Retinal pigment epithelial cell (primary cell): Measurements from ENCODE around the gene OR51G2.

Experiments
- DNase-seq: peaks from one replicate; pipeline ENCODE4 v3.0.0-alpha.2; 2010; ENCODE audit warnings: low read depth
- H3K4me3 ChIP-seq: 2 replicates; pipeline ENCODE4 v1.5.1; 2011; ENCODE audit warnings: mild to moderate bottlenecking, low read length, control low read depth, moderate library complexity
- TF ChIP-seq, protein P1 (sequence below): conservative IDR thresholded peaks from 2 replicates; pipeline ENCODE4 v1.5.1; 2011; ENCODE audit warnings: low read depth, low read length, control low read depth, inconsistent platforms

Gene OR51G2

DNA sequence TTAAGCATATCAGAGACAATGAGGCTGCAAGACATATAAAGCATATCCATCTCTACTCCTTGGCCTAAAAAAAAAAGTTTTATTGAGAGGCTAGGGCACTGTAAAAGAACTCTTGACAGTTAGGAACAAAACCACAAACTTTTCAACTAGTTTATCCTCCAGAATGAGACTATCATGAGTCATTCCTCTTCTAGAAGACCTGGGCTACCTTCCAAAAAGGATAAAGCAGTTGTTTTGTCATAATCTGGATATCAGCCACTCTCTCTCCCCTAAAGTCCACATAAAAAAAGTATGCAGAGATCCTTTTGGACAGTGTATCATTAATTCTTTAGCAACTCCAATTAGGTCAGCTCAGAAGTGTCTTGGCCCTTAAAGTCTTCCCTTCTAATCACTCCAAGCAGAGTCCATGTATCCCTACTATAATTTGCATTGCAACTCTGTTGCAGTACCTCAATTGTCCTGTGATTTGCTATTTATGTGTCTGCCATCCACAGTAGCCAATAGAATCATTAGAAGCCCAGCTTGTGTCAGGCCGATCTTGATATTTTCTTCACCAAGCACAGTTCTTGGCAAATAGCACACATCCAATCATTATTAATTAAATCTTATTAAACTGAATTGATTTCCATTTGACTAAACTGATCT lies 27.0 kb downstream of the OR51G2 start:
- DNase-seq = peak; percentile 86
- TF ChIP-seq, protein P1, sequence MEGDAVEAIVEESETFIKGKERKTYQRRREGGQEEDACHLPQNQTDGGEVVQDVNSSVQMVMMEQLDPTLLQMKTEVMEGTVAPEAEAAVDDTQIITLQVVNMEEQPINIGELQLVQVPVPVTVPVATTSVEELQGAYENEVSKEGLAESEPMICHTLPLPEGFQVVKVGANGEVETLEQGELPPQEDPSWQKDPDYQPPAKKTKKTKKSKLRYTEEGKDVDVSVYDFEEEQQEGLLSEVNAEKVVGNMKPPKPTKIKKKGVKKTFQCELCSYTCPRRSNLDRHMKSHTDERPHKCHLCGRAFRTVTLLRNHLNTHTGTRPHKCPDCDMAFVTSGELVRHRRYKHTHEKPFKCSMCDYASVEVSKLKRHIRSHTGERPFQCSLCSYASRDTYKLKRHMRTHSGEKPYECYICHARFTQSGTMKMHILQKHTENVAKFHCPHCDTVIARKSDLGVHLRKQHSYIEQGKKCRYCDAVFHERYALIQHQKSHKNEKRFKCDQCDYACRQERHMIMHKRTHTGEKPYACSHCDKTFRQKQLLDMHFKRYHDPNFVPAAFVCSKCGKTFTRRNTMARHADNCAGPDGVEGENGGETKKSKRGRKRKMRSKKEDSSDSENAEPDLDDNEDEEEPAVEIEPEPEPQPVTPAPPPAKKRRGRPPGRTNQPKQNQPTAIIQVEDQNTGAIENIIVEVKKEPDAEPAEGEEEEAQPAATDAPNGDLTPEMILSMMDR = peak; percentile 29

DNA sequence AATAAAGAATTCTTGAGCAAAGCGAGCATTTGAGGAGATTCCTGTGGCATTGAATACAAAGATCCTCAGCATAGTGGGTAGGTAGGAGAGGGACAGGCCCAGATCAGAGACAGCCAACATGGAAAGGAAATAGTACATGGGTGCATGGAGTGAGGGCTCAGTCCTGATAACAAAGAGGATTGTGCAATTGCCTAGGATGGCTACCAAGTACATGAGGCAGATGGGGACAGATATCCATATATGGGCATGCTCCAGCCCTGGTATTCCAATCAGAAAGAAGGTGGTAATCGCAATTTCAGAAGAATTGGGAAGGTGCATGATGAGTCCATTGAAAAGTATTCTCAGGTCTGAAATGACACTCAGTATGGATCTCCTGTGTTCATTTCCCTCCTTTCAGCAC lies 28.9 kb downstream of the OR51G2 start:
- TF ChIP-seq, protein P1 = no peak
- DNase-seq = no peak
- no peak overlapping the region for H3K4me3 ChIP-seq

More for the DNA sequence above, 27.0 kb downstream of the OR51G2 start:
- H3K4me3 ChIP-seq = no peak overlapping the region

DNA sequence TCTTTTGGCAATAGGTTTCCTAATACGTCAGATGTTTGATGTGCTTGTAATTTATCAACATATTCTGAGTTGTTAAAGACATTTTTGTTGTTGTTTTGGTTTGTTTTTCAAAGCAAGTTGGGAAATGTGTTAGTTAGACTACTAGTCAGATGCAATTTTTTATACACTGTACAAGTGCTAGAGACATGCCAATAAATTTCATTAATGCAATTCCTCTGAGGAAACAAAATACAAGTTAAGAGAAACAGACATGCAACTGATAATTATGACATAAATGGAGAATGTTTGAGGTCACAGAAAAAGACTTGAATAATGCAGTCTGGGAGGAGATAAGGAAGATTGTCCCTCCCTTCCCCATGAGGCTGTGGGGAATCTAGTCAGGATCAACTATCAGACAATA lies 31.6 kb downstream of the OR51G2 start:
- H3K4me3 ChIP-seq = no peak overlapping the region
- TF ChIP-seq, protein P1 = no peak
- no peak for DNase-seq

DNA sequence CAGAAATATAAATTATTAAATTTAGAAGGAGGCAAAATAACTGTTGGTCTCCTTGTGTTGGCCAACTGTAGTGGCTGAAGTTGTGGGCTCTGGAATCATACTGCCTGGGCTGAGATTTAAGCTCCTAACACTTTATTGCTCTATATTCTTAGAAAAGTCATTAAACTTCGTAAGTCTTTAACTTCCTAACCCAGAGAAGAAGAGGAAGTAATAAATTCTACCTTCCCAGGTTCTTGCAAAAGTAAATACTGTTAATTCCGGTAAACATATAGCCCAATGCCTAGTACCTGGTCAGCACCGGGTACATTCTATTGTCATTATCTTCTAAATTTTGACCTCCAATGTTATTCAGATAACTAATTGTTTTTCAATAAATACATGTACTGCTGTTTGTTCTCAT lies 33.0 kb downstream of the OR51G2 start:
- no peak overlapping the region for H3K4me3 ChIP-seq
- no peak for DNase-seq
- TF ChIP-seq, protein P1 = no peak

DNA sequence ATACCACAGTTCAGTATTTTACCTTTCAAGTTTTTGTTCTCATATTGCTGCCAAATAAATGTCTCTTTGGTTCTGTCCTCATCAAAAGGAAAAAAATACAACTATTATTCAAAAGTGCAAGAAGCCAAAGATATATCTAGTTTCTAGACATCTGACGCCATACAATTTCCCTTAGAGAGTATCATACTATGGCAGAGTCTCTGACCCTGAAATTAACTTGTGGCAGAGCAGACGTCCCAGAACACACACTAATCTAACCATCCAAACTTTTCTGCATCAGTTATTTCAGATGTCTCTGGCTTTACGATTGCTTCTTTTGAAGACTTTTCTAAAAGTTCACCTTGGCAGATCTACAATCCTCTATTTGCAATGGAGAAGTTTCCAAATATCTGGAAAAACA lies 34.8 kb downstream of the OR51G2 start:
- H3K4me3 ChIP-seq = no peak overlapping the region
- no peak for DNase-seq
- TF ChIP-seq, protein P1 = no peak

DNA sequence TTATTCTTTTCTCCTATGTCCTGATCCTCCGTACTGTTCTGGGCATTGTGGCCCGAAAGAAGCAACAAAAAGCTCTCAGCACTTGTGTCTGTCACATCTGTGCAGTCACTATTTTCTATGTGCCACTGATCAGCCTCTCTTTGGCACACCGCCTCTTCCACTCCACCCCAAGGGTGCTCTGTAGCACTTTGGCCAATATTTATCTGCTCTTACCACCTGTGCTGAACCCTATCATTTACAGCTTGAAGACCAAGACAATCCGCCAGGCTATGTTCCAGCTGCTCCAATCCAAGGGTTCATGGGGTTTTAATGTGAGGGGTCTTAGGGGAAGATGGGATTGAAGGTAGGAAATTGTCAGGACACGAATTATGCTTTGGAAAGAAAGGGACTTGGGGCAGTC lies 36.6 kb downstream of the OR51G2 start:
- TF ChIP-seq, protein P1 = no peak
- DNase-seq = no peak
- H3K4me3 ChIP-seq = no peak overlapping the region

DNA sequence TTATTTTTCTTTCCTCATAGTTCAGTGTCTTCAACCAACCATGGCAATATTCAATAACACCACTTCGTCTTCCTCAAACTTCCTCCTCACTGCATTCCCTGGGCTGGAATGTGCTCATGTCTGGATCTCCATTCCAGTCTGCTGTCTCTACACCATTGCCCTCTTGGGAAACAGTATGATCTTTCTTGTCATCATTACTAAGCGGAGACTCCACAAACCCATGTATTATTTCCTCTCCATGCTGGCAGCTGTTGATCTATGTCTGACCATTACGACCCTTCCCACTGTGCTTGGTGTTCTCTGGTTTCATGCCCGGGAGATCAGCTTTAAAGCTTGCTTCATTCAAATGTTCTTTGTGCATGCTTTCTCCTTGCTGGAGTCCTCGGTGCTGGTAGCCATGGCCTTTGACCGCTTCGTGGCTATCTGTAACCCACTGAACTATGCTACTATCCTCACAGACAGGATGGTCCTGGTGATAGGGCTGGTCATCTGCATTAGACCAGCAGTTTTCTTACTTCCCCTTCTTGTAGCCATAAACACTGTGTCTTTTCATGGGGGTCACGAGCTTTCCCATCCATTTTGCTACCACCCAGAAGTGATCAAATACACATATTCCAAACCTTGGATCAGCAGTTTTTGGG lies 37.2 kb downstream of the OR51G2 start, which contains the start of gene OR51T1:
Gene OR51T1 (plus strand): TSS at position 41 of the 641 bp plus-strand sequence. CDS start 0 bp downstream, at position 41.
- no peak within 1 kb of the TSS for H3K4me3 ChIP-seq
- TF ChIP-seq, protein P1 = no peak
- no peak for DNase-seq
